ENCODE measurements around the gene TEX44.

- TF ChIP-seq TAF1 (IDR thresholded peaks at IDR 0.05; ENCODE audit: borderline replicate concordance, low read depth, low read length) = no peak
- no peak for TF ChIP-seq POLR2AphosphoS5 (IDR thresholded peaks at IDR 0.05; ENCODE audit: low read depth, low read length)
- TF ChIP-seq POLR2A (IDR thresholded peaks at IDR 0.05; ENCODE audit: low read depth, low read length) = no peak
These were observed 33.8 kb downstream of the TEX44 start for GRCh38 chr2:231626449-231626848.

All from GM12892 (cell line).